GM12878 (cell line): ENCODE results near the gene DAB2IP. TPM values are rescaled to one million over a fixed set of nuclear protein-coding genes. Genes with fewer than 3 reads are reported as not detected.

Source experiments
- ATAC-seq: fragments of 200-7000 bp; cut with Tn5 transposase; 3 replicates; pipeline ENCODE4 v1.9.1; 2020; ENCODE audit warnings: mild to moderate bottlenecking, moderate library complexity
- BruUV-seq: library from RNA; stranded (reverse); fragments of 400-500 nt; replicated peaks from 2 replicates; lab custom pipeline; 2021; lab: Mats Ljungman, UMichigan
- CTCF ChIA-PET: fragments of 300-600 bp; sonication (Branson Sonifier 250); formaldehyde crosslinking; extraction: SDS; loops from one replicate; lab custom pipeline; 2021; ENCODE audit warnings: inconsistent platforms; lab: Yijun Ruan, JAX
- POLR2A ChIA-PET: fragments of 350-600 bp; formaldehyde crosslinking; extraction: SDS; loops from one replicate; lab custom pipeline; 2021; ENCODE audit warnings: inconsistent platforms; lab: Charles Lee
- RAD21 ChIA-PET: fragments of 300-600 bp; sonication (Branson Sonifier 250); formaldehyde crosslinking; loops from one replicate; lab custom pipeline; 2023; ENCODE audit warnings: antibody characterized with exemption; ENCODE audit not compliant: unreplicated experiment; lab: Charles Lee
- SMC1A ChIA-PET: fragments of 300-600 bp; sonication (Branson Sonifier 250); formaldehyde crosslinking; loops from one replicate; lab custom pipeline; 2023; ENCODE audit not compliant: unreplicated experiment, uncharacterized antibody; lab: Charles Lee
- DNase-seq: peaks from one replicate; pipeline ENCODE4 v3.0.0-alpha.2; 2011; ENCODE audit warnings: low read depth, low spot score
- FAIRE-seq: peaks from 3 replicates; lab custom pipeline; 2011; peaks lifted over from hg19 to GRCh38; lab: Jason Lieb, UNC
- H2AFZ ChIP-seq: 2 replicates; pipeline ENCODE4 v1.6.0; 2011; ENCODE audit warnings: low read depth, low read length, control low read depth; ENCODE audit not compliant: control insufficient read depth
- H3K27ac ChIP-seq: 2 replicates; pipeline ENCODE4 v1.5.1; 2011; ENCODE audit warnings: control low read depth; ENCODE audit not compliant: control insufficient read depth, insufficient read depth
- H3K27me3 ChIP-seq, 2 experiments: replicated peaks in 1 of 2; 2 replicates each; pipeline versions ENCODE4 v1.6.0 to v1.6.1; 2011; ENCODE audit warnings: low read length in 1 of 2; ENCODE audit not compliant: control insufficient read depth in 2 of 2, insufficient read depth in 2 of 2
- H3K36me3 ChIP-seq, 2 experiments: 2 replicates each; pipeline ENCODE4 v1.5.1; 2011; ENCODE audit warnings: low read length in 1 of 2; ENCODE audit not compliant: control insufficient read depth in 2 of 2, insufficient read depth in 2 of 2
- H3K4me1 ChIP-seq: 2 replicates; pipeline ENCODE4 v1.6.1; 2011; ENCODE audit warnings: mild to moderate bottlenecking, low read length, moderate library complexity, mixed read lengths; ENCODE audit not compliant: control insufficient read depth, insufficient read depth
- H3K4me2 ChIP-seq: 2 replicates; pipeline ENCODE4 v1.6.0; 2011; ENCODE audit warnings: control low read depth; ENCODE audit not compliant: control insufficient read depth, insufficient read depth
- H3K4me3 ChIP-seq: fragments of 200-600 bp; sonication (generic); 2 replicates; pipeline ENCODE4 v1.5.1; 2016
- H3K79me2 ChIP-seq: 2 replicates; pipeline ENCODE4 v1.6.0; 2011; ENCODE audit warnings: low read length; ENCODE audit not compliant: control insufficient read depth, insufficient read depth
- H3K9ac ChIP-seq: 2 replicates; pipeline ENCODE4 v1.8.0; 2011; ENCODE audit warnings: low read length, control low read depth, mixed read lengths; ENCODE audit not compliant: control insufficient read depth, insufficient read depth
- H3K9me3 ChIP-seq: replicated peaks from 3 replicates; pipeline ENCODE4 v1.5.1; 2011; ENCODE audit warnings: mild to moderate bottlenecking, low read length; ENCODE audit not compliant: control insufficient read depth, insufficient read depth
- H4K20me1 ChIP-seq: 2 replicates; pipeline ENCODE4 v1.6.0; 2011; ENCODE audit not compliant: control insufficient read depth, insufficient read depth
- CEBPB ChIP-seq, 2 experiments: fragments of 150-350 bp in 1 of 2; IDR thresholded peaks; 2 replicates each; pipeline ENCODE4 v1.6.1; 2012 to 2014; ENCODE audit warnings: low read depth in 2 of 2, low read length in 2 of 2, borderline replicate concordance in 1 of 2, inconsistent platforms in 1 of 2
- CEBPZ ChIP-seq: fragments of 150-350 bp; IDR thresholded peaks from 2 replicates; pipeline ENCODE4 v1.6.1; 2016; ENCODE audit warnings: low read depth, low read length
- EP300 ChIP-seq, 2 experiments: fragments of 150-350 bp in 1 of 2; IDR thresholded peaks; 2 replicates each; pipeline ENCODE4 v1.6.1; 2011 to 2012; ENCODE audit warnings: low read depth in 2 of 2, low read length in 2 of 2, borderline replicate concordance in 1 of 2, improper control_type of control experiment in 1 of 2, inconsistent platforms in 1 of 2; ENCODE audit not compliant: control insufficient read depth in 1 of 2
- HDAC2 ChIP-seq: fragments of 200-600 bp; sonication (generic); IDR thresholded peaks from 2 replicates; pipeline ENCODE4 v1.6.1; 2017
- IKZF2 ChIP-seq, 2 experiments: fragments of 450-650 bp; IDR thresholded peaks; 2 replicates each; pipeline ENCODE4 v1.6.1; 2017; ENCODE audit warnings: mild to moderate bottlenecking in 2 of 2, moderate library complexity in 2 of 2
- MTA3 ChIP-seq: IDR thresholded peaks from 2 replicates; pipeline ENCODE4 v1.6.1; 2012; ENCODE audit warnings: low read length, inconsistent platforms, borderline replicate concordance
- NBN ChIP-seq: fragments of 450-650 bp; IDR thresholded peaks from 2 replicates; pipeline ENCODE4 v1.6.1; 2016
- NFYB ChIP-seq: IDR thresholded peaks from 2 replicates; pipeline ENCODE4 v1.6.1; 2011; ENCODE audit warnings: low read depth, mild to moderate bottlenecking, low read length, improper control_type of control experiment, moderate library complexity; ENCODE audit not compliant: insufficient read depth
- NR2C1 ChIP-seq: fragments of 450-650 bp; IDR thresholded peaks from 2 replicates; pipeline ENCODE4 v1.6.1; 2017; ENCODE audit warnings: antibody characterized with exemption, mild to moderate bottlenecking, moderate library complexity
- NR2C2 ChIP-seq: IDR thresholded peaks from 2 replicates; pipeline ENCODE4 v1.6.1; 2011; ENCODE audit warnings: borderline replicate concordance, low read depth; ENCODE audit not compliant: control insufficient read depth, insufficient read length
- POLR2AphosphoS2 ChIP-seq: IDR thresholded peaks from 2 replicates; pipeline ENCODE4 v1.6.1; 2011; ENCODE audit warnings: low read depth, mild to moderate bottlenecking, low read length, improper control_type of control experiment, moderate library complexity
- SIN3A ChIP-seq: IDR thresholded peaks from 2 replicates; pipeline ENCODE4 v1.6.1; 2012; ENCODE audit warnings: low read depth, low read length, improper control_type of control experiment
- SKIL ChIP-seq: fragments of 450-650 bp; IDR thresholded peaks from 2 replicates; pipeline ENCODE4 v1.6.1; 2017; ENCODE audit warnings: mild to moderate bottlenecking, low read depth, inconsistent platforms; ENCODE audit not compliant: poor library complexity, severe bottlenecking
- SP1 ChIP-seq: IDR thresholded peaks from one replicate; pipeline ENCODE4 v1.6.1; 2011; ENCODE audit warnings: low read depth, low read length
- ZBTB4 ChIP-seq: fragments of 450-650 bp; formaldehyde crosslinking; IDR thresholded peaks from 2 replicates; pipeline ENCODE4 v1.4.0; 2022; ENCODE audit warnings: mild to moderate bottlenecking, moderate library complexity
- WGBS: methylation state at CpG from one replicate; pipeline ENCODE4 v1.1.6; 2016; ENCODE audit warnings: low lambda C conversion rate; ENCODE audit not compliant: insufficient replicate concordance, insufficient coverage; ENCODE audit errors: missing lambda C conversion rate; 5-methylcytosine and 5-hydroxymethylcytosine counted together
- in situ Hi-C: fragments of 300-500 bp; cut with MboI; formaldehyde crosslinking; loops from 9 replicates; pipeline ENCODE4 v1.14.3; 2018; ENCODE audit warnings: mixed read lengths
- intact Hi-C: fragments of 100-400 bp; cut with micrococcal nuclease; formaldehyde crosslinking; loops from one replicate; pipeline ENCODE4 v1.14.2; 2022; ENCODE audit not compliant: unreplicated experiment
- polyA plus RNA-seq, 11 experiments: library from polyadenylated mRNA; depleted of rRNA in 4 of 11; unstranded in 6 of 11; stranded (reverse) in 5 of 11; fragments of >200 nt; fragmentation: Nextera tagmentation in 4 of 11; fragmentation: Illumina TruSeq in 1 of 11; extraction: Ambion mirVana in 4 of 11; extraction: Trizol in 1 of 11; gene quantifications; 1 replicate in 1 of 11; 2 replicates in 10 of 11; pipeline versions ENCODE4 v1.2.1 to v1.2.3, GENCODE V29; 2011 to 2016; ENCODE audit warnings: inconsistent platforms in 2 of 11, missing spikeins in 2 of 11, low read depth in 1 of 11
- total RNA-seq, 4 experiments: library from RNA; depleted of rRNA in 3 of 4; stranded (reverse); fragments of >200 nt in 3 of 4; fragmentation: Illumina TruSeq in 1 of 4; extraction: Trizol in 1 of 4; gene quantifications; 2 replicates each; pipeline versions ENCODE4 v1.2.1 to v1.2.3, GENCODE V29; 2013 to 2021

DAB2IP gene
- total and polyA plus RNA-seq, 10 of the 15 experiments (the other 5 are each of a cell fraction or from before 2014, with no cell fraction given): 0.03 to 0.38 (median 0.14) TPM; not detected in 6

- H3K4me1 ChIP-seq: no peaks in the 10 kb centered on the region
- POLR2A ChIA-PET: no interaction called here
- ATAC-seq: no peak
- H3K4me2 ChIP-seq: no peak overlapping the region
- no peak for TF ChIP-seq NR2C2
- TF ChIP-seq POLR2AphosphoS2: no peak
- no peak for TF ChIP-seq NR2C1
- no peak for TF ChIP-seq SKIL
- no peak for TF ChIP-seq NFYB
- no peak for TF ChIP-seq IKZF2 (IDR thresholded peaks at IDR 0.05)
- TF ChIP-seq NBN: no peak
- TF ChIP-seq EP300 (IDR thresholded peaks at IDR 0.05; ENCODE audit: borderline replicate concordance in 1 of 2, control insufficient read depth in 1 of 2, low read depth in 2 of 2, low read length in 2 of 2): no peak
- TF ChIP-seq ZBTB4 (CRISPR knock-in tag): no peak
- TF ChIP-seq HDAC2: no peak
- TF ChIP-seq SIN3A: no peak
- no peak for TF ChIP-seq CEBPB (IDR thresholded peaks at IDR 0.05; ENCODE audit: borderline replicate concordance in 1 of 2, low read depth in 2 of 2, low read length in 2 of 2)
- no peak for TF ChIP-seq MTA3
- TF ChIP-seq SP1: no peak
- TF ChIP-seq CEBPZ: no peak
- TF ChIP-seq, all 136 proteins: peak for 0
- intact Hi-C loops (no loop called here), in situ Hi-C loops (no loop called here)
- H3K9ac ChIP-seq: no peak overlapping the region
- H3K27me3 ChIP-seq: peaks cover 0 to 7% of the 10 kb centered on the region in 2 experiments; a peak in 1 of 4 replicates
- no peak overlapping the region for H3K27ac ChIP-seq
- SMC1A ChIA-PET: no interaction called here
- no peaks in the 10 kb centered on the region for H4K20me1 ChIP-seq
- FAIRE-seq (no peak), DNase-seq (no peak)
- no peaks in the 10 kb centered on the region for H3K9me3 ChIP-seq
- BruUV-seq: no TSS peak
- H2AFZ ChIP-seq: no peak overlapping the region
- RAD21 ChIA-PET: no interaction called here
- no peaks in the 10 kb centered on the region for H3K36me3 ChIP-seq
- WGBS: 42% methylated on average over 4 of the region's 4 CpGs
- CTCF ChIA-PET: no interaction called here
- no peaks in the 10 kb centered on the region for H3K79me2 ChIP-seq
- H3K4me3 ChIP-seq: no peak overlapping the region
Observed at GRCh38 chr9:121628401-121628800, 23.0 kb upstream of the DAB2IP start.
